Pons (tissue), 1 donor: Measurements from ENCODE around the gene PTRH1.

Experiments
- DNase-seq: peaks from one replicate; pipeline ENCODE4 v3.0.0-alpha.2; 2016; ENCODE audit warnings: low spot score

The PTRH1 gene

GRCh38 chr9:127697575-127697974 is 17.9 kb downstream of the PTRH1 start:
- DNase-seq = no peak

GRCh38 chr9:127694890-127695720 is 20.4 kb downstream of the PTRH1 start:
- no peak for DNase-seq

DNA sequence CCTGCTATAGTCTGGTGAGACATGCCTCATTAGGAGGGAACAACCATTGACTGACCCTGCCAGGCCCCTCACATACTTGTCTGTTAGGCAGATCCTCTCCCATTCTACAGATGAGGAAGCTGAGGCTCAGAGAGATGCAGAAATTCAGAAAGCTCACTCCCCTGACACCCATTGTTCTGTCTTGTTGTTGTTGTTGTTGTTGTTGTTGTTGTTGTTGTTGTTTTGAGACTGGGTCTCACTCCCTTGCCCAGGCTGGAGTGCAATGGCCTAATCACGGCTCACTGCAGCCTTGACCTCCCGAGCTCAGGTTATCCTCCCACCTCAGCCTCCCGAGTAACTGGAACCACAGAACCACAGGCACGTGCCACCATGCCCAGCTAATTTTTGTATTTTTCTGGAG is 21.8 kb downstream of the PTRH1 start:
- DNase-seq = no peak

GRCh38 chr9:127693143-127693542 is 22.3 kb downstream of the PTRH1 start:
- DNase-seq = no peak

DNA sequence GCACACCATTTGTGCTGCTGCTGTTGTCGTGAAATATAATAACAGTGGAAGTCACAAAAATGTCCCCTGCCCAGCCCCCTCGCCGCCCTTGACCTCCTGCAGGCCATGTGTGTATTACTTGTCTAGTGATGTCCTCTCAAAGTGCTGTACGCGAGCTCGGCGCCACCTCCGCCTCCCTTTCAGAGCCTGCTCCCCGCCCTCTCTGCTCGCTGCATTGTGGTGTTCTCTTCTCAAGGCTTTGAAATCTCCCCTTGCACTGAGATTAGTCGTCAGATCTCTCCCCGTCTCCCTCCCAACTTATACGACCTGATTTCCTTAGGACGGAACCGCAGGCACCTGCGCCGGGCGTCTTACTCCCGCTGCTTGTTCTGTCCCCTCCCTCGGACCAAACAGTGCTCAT is 23.4 kb downstream of the PTRH1 start:
- no peak for DNase-seq

DNA sequence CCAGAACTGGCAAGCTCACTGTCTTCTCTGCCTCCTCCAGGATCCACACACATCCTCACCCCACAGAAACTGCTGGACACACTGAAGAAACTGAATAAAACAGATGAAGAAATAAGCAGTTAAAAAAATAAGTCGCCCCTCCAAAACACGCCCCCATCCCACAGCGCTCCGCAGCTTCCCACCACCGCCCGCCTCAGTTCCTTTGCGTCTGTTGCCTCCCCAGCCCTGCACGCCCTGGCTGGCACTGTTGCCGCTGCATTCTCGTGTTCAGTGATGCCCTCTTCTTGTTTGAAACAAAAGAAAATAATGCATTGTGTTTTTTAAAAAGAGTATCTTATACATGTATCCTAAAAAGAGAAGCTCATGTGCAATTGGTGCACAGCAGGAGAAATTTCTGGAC is 24.7 kb downstream of the PTRH1 start:
- no peak for DNase-seq

- DNase-seq = no peak
Observed at GRCh38 chr9:127689329-127690000, 26.0 kb downstream of the PTRH1 start.

GRCh38 chr9:127686461-127687393 is 28.7 kb downstream of the PTRH1 start:
- DNase-seq = no peak

DNA sequence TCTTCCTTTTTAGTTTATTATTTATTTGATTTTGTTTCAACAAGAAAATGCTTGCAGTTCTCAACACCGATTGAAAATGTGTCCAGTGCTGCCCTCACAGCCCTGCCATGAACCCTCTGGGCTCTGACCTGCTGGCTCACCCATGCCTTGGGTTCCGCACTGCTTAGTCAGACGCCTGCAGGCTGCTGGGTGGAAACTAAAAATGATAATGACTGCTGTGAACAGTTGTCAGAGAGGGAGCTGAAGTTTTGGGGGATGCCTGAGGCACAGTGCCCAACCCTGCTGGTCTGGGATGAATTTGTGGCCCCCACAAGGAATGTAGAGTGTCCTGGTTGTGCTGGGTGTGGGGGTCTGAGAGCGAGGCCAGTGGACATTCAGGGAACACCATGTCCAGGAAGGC is 30.9 kb downstream of the PTRH1 start:
- DNase-seq = no peak

GRCh38 chr9:127683723-127684122 is 31.7 kb downstream of the PTRH1 start:
- DNase-seq = no peak

- no peak for DNase-seq
Observed at GRCh38 chr9:127682351-127683136, 32.9 kb downstream of the PTRH1 start.

DNA sequence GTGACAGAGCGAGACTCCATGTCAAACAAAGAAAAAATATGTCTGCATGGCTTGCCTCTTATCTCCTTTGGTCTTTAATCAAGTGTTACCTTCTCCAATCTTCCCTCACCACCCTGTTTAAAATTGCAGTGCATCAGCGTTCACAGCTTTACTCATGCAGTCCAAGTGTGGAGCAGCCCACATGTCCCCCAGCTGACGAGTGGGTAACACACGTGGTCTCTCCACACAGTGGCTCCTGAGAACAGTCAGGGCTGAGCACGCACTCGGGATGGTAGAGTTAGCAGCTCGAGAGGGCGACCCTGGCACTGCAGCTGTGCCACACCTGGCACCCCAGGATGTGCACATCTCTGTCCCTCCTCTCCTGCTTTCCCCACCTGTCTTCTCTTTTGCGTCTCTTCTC is 34.6 kb downstream of the PTRH1 start:
- no peak for DNase-seq

DNA sequence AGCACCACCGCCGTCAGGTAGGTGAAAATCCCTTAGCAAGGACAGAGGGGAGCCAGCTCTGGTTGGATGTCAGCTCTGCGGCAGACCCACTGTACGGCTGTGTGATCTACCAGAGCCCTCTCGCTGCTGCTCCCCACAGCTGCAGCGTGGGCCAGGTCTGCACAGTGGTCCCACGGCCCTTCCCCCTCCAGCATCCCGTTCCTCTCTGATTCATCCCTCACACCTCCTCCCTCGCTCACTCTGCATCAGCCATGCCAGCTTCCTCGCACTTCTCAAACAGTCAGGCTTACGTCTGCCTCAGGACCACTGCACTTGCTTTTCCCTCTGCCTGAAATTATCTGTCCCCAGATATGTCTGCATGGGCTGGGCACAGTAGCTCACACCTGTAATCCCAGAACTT is 35.2 kb downstream of the PTRH1 start:
- DNase-seq = no peak

- DNase-seq = no peak
Observed at GRCh38 chr9:127679506-127679905, 36.0 kb downstream of the PTRH1 start.

DNA sequence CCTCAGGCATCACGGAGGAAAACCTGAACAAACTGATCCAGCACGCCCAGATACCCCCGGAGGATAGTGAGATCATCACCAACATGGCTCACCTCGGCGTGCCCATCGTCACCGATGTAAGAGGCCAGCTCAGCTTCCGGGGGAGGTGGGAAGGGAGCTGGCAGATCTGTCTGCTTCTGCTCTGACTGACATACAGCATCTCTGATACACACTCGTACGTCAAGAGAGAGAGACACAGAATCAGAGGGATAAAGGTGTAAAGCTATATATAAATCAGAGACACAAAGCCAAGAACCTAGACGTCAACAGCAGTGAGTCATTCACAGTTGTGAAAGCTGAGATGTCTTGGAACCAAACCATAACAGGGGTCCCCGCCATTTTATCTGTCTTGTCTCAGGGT is 38.8 kb downstream of the PTRH1 start:
- DNase-seq = no peak

- DNase-seq = no peak
Observed at GRCh38 chr9:127673234-127673633, 42.2 kb downstream of the PTRH1 start.

GRCh38 chr9:127667906-127668305 is 47.6 kb downstream of the PTRH1 start:
- DNase-seq = no peak

DNA sequence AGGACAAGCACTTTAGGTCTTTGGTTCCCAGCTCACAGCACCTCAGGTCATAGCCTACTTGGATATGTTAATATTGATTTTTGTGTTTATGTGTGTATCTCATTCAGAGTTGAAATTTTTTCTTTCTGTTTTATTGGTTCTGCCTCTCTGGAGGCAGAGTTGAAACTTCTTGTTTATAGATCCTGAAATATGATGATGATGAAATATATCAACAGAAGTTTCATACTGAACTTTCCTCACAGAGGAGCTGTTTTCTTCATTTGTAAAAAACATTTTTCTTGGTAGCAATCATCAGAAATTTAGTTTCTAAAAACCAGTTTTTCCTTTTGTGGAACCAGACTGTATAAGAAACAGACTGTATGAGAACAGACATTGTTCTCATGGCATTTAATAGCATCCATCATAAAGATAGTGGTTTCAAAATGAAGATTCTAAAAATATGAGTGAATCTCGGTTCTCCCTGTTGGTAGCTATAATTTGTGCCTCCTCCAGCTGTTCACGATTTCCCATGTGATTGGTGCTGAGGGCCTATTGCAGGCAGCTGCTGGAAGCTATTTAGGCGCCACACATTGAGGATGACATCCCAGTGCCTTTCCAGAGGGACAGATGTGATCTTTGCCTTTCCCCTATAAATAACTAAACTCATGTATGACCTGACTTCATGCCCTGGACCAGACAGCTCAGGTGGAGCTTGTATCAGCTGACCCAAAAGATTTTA is 48.2 kb downstream of the PTRH1 start:
- no peak for DNase-seq

DNA sequence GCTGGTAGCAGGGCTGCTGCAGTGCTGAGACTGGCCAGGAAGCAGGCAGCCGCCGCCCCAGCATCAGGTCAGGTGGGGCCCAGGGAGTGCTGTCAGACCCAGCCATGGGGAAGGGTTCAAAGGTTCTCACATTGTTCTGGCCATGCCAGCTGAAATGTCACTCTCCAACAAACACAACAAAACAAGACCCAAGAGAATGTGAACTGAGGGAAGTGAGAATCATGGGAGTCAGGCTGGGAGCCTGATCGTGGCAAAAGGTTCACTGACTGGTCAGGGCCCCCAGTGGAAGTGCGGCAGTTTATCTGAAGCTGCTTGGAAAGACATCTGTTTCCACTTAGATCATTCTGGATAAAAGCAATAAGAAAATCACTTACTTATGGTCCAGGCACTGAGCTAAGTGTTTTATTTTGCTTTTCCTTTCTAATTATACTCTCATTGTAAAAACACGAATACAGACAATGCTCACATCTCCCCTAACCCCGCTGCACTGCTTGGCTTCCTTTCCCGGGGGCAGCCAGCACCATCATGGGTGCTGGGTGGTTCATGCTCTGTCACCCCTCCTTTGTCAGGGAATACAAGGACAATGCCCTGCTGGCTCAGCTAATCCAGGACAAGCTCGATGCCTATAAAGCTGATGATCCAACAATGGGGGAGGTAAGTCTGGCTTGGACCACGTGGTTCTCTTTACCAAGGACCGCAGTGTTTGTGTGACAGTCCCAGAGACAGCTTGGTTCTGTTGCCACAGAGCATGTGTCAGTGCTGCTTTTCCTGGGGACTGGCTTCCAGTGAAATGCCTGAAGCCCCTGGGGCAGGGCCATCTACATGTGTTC is 50.6 kb downstream of the PTRH1 start:
- DNase-seq = peak; percentile 19

DNA sequence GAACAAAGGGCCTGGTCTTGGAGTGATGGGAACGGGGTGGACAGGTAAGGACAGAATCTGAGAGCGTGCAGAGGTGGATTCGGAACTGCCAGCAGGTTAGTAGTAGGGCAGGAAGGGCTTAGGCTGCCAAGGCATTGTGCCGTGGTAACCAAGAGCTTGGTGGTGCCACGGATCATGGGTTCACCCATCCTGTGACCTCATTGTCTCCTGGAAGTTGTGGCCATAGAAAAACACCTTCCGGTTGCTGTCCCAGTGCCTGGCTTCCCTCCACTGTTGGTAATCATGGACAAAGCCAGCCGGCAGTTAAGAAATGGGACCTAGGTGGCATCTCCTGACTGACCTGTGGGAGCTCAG is 51.2 kb downstream of the PTRH1 start:
- no peak for DNase-seq
